Trophoblast cell (in vitro differentiated cells and primary cell): ENCODE results near the gene PACS2.
A peak's percentile ranks its signal among the peaks of the same experiment; 100 is the strongest.

Experiments
- DNase-seq, 2 donors: peaks; one replicate each; pipeline ENCODE4 v3.0.0-alpha.2; 2016
- H2AFZ ChIP-seq: 2 replicates; pipeline ENCODE4 v1.6.1; 2013; ENCODE audit warnings: low read length, moderate library complexity, mild to moderate bottlenecking; ENCODE audit not compliant: insufficient read depth, poor library complexity
- H2AK5ac ChIP-seq: 2 replicates; pipeline ENCODE4 v1.6.1; 2013; ENCODE audit warnings: mild to moderate bottlenecking, low read length
- H2BK120ac ChIP-seq: 2 replicates; pipeline ENCODE4 v1.6.1; 2013; ENCODE audit warnings: low read length, mild to moderate bottlenecking, moderate library complexity; ENCODE audit not compliant: insufficient read depth, poor library complexity
- H2BK12ac ChIP-seq: 2 replicates; pipeline ENCODE4 v1.6.1; 2013; ENCODE audit warnings: mild to moderate bottlenecking, low read length, moderate library complexity
- H2BK5ac ChIP-seq: 2 replicates; pipeline ENCODE4 v1.6.1; 2013; ENCODE audit warnings: low read length, low read depth, moderate library complexity, mild to moderate bottlenecking; ENCODE audit not compliant: poor library complexity
- H3K14ac ChIP-seq: 2 replicates; pipeline ENCODE4 v1.6.1; 2013; ENCODE audit warnings: mild to moderate bottlenecking, low read length
- H3K18ac ChIP-seq: 2 replicates; pipeline ENCODE4 v1.6.1; 2013; ENCODE audit warnings: mild to moderate bottlenecking, low read length
- H3K23ac ChIP-seq: 2 replicates; pipeline ENCODE4 v1.6.1; 2013; ENCODE audit warnings: low read length
- H3K27ac ChIP-seq: 2 replicates; pipeline ENCODE4 v1.5.1; 2013; ENCODE audit warnings: low read depth, mild to moderate bottlenecking, inconsistent platforms, low read length, moderate library complexity
- H3K27me3 ChIP-seq: 2 replicates; pipeline ENCODE4 v1.6.1; 2013; ENCODE audit warnings: inconsistent platforms, mild to moderate bottlenecking, low read length, moderate library complexity; ENCODE audit not compliant: insufficient read depth
- H3K36me3 ChIP-seq, 2 experiments: 1 replicate in 1 of 2; 2 replicates in 1 of 2; pipeline ENCODE4 v1.6.1; 2013; ENCODE audit warnings: low read length in 2 of 2, mild to moderate bottlenecking in 2 of 2, moderate library complexity in 1 of 2; ENCODE audit not compliant: insufficient read depth in 2 of 2, control insufficient read depth in 1 of 2
- H3K4ac ChIP-seq: 2 replicates; pipeline ENCODE4 v1.6.1; 2013; ENCODE audit warnings: low read depth, mild to moderate bottlenecking, low read length, moderate library complexity
- H3K4me1 ChIP-seq, 2 experiments: 1 replicate in 1 of 2; 2 replicates in 1 of 2; pipeline ENCODE4 v1.6.1; 2013; ENCODE audit warnings: low read length in 2 of 2, mild to moderate bottlenecking in 2 of 2, moderate library complexity in 1 of 2; ENCODE audit not compliant: insufficient read depth in 2 of 2, control insufficient read depth in 1 of 2
- H3K4me2 ChIP-seq: 2 replicates; pipeline ENCODE4 v1.6.1; 2013; ENCODE audit warnings: inconsistent platforms, mild to moderate bottlenecking, low read length, moderate library complexity
- H3K4me3 ChIP-seq: 2 replicates; pipeline ENCODE4 v1.5.1; 2013; ENCODE audit warnings: mild to moderate bottlenecking, low read depth, low read length, inconsistent platforms
- H3K79me1 ChIP-seq: one replicate; pipeline ENCODE4 v1.6.1; 2013; ENCODE audit warnings: low read length
- H3K79me2 ChIP-seq: 2 replicates; pipeline ENCODE4 v1.6.1; 2013; ENCODE audit warnings: low read length, mild to moderate bottlenecking; ENCODE audit not compliant: control insufficient read depth, insufficient read depth, poor library complexity
- H3K9ac ChIP-seq: 2 replicates; pipeline ENCODE4 v1.6.1; 2013; ENCODE audit warnings: mild to moderate bottlenecking, low read length
- H3K9me3 ChIP-seq: 2 replicates; pipeline ENCODE4 v1.6.1; 2013; ENCODE audit warnings: low read depth, mild to moderate bottlenecking, control low read depth, inconsistent platforms, low read length; ENCODE audit not compliant: insufficient read depth
- H4K12ac ChIP-seq: 2 replicates; pipeline ENCODE4 v1.6.1; 2013; ENCODE audit warnings: low read depth, mild to moderate bottlenecking, low read length, moderate library complexity
- H4K8ac ChIP-seq: 2 replicates; pipeline ENCODE4 v1.6.1; 2013; ENCODE audit warnings: low read depth, mild to moderate bottlenecking, low read length, moderate library complexity
- H4K91ac ChIP-seq: one replicate; pipeline ENCODE4 v1.6.1; 2013; ENCODE audit warnings: low read depth, mild to moderate bottlenecking, low read length, moderate library complexity
- WGBS: extraction: QIAGEN DNeasy Blood & Tissue Kit; methylation state at CpG from one replicate; pipeline ENCODE4 v1.1.7; 2013; ENCODE audit warnings: missing lambda C conversion rate; ENCODE audit not compliant: insufficient read length, insufficient coverage; ENCODE audit errors: extremely low coverage; 5-methylcytosine and 5-hydroxymethylcytosine counted together

PACS2 gene

DNA sequence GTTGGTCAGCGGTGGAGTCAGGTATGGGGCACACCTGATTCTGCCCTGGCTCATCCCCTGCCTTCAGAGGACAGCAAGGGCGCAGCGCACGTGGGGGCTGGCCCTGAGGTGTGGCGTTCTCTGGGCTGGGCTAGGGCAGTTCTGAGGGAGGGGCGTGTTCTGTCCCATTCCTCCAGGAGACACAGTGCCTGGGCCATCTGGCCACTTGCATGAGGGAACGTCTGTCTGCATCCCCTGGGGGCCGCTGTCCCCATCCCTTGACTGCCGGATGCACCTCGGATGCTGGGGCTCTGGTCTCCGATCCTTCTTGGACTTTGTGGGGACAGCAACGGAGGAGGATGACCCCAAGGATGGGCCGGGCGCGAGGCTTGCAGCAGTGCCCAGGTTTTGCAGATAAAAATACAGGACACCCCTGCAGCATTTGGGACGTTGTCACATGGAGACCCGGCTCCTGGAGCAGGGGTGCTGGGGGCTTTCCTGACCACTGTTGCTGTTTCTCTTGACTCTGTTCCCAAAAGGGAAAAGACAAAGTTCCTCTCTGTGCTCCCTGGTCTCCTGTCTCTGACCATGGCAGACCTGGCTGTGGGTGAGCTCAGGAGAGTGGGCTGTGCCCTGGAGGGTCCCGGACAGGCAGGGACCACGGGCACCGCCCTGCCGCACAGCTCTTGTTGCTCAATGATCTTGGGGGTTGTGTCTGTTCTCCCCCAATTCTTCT is 112.0 kb downstream of the PACS2 start:
- Histone ChIP-seq H3K9ac (no peak overlapping the region), H4K12ac (no peak overlapping the region), H3K79me1 (no peaks in the 10 kb centered on the region), H2BK120ac (no peak overlapping the region), H3K23ac (no peak overlapping the region), H4K8ac (no peak overlapping the region), H3K4ac (peak overlapping the region; percentile 66), H3K4me1 (peaks cover 5 to 9% of the 10 kb centered on the region in 2 experiments), H4K91ac (no peak overlapping the region), H3K36me3 (peaks cover 24 to 29% of the 10 kb centered on the region in 2 experiments), H2AFZ (no peak overlapping the region), H3K18ac (no peak overlapping the region), H3K9me3 (peaks cover 8% of the 10 kb centered on the region), H3K14ac (no peak overlapping the region), H3K27ac (no peak overlapping the region), H2AK5ac (no peak overlapping the region), H2BK12ac (no peak overlapping the region), H3K4me2 (no peak overlapping the region), H3K4me3 (no peak overlapping the region), H2BK5ac (no peak overlapping the region), H3K79me2 (peaks cover 9% of the 10 kb centered on the region), H3K27me3 (no peaks in the 10 kb centered on the region)
- WGBS: no CpG with 5 or more reads among the region's 21 CpGs
- no peak for DNase-seq

DNA sequence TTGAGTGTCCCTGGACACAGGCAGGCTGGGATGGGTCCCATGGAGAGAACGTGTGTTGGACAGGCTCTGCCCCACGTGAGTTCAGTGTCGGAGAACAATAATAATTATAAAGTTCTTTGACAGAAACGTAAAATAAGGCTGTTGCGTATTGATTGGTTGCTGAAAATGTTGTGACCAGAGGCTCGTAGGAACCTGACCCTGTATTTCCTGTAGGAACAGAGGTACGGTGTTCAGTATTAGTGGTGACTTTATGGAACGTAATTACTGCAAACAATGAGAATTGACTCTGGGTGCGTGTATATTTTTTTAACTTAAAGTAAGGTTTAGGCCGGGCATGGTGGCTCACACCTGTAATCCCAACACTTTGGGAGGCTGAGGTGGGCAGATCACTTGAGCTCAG is 112.9 kb downstream of the PACS2 start:
- H3K4ac ChIP-seq: no peak overlapping the region
- peaks cover 3 to 5% of the 10 kb centered on the region in 2 experiments for H3K4me1 ChIP-seq
- no peak overlapping the region for H3K9ac ChIP-seq
- no peak overlapping the region for H2AFZ ChIP-seq
- no peaks in the 10 kb centered on the region for H3K27me3 ChIP-seq
- no peak overlapping the region for H2BK120ac ChIP-seq
- H3K23ac ChIP-seq: no peak overlapping the region
- no peak overlapping the region for H3K14ac ChIP-seq
- no peak overlapping the region for H2BK5ac ChIP-seq
- H3K4me2 ChIP-seq: no peak overlapping the region
- H3K27ac ChIP-seq: no peak overlapping the region
- H4K12ac ChIP-seq: no peak overlapping the region
- H3K9me3 ChIP-seq: peaks cover 8% of the 10 kb centered on the region
- H3K18ac ChIP-seq: no peak overlapping the region
- no peak for DNase-seq
- H2AK5ac ChIP-seq: no peak overlapping the region
- peaks cover 25 to 29% of the 10 kb centered on the region in 2 experiments for H3K36me3 ChIP-seq
- H4K91ac ChIP-seq: no peak overlapping the region
- no peaks in the 10 kb centered on the region for H3K79me1 ChIP-seq
- H3K4me3 ChIP-seq: no peak overlapping the region
- H4K8ac ChIP-seq: no peak overlapping the region
- peaks cover 9% of the 10 kb centered on the region for H3K79me2 ChIP-seq
- WGBS: no CpG with 5 or more reads among the region's 10 CpGs
- H2BK12ac ChIP-seq: no peak overlapping the region

DNA sequence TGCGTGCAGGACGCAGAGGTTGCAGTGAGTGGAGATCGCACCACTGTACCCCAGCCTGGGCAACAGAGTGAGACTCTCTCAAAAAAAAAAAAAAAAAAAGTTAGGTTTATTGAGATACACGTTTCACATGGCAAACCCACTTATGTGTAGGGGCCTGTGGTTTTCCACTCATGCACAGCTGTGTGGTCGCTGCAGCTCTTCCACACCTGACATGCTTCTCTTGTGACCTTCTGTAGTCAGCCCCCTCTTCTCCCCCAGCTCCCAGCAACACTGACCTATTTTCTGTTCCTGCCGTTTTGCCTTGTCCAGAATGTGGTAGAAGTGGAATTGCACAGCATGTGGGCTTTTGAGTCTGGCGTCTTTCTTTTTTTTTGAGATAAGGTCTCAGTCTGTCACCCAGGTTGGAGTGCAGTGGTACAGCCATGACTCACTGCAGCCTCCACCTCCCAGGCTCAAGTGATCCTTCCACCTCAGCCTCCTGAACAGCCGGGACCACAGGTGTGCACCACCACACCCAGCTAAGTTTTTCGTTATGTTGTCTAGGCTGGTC is 113.5 kb downstream of the PACS2 start:
- H3K79me1 ChIP-seq: no peaks in the 10 kb centered on the region
- H3K27ac ChIP-seq: no peak overlapping the region
- peaks cover under 1 to 3% of the 10 kb centered on the region in 2 experiments for H3K4me1 ChIP-seq
- no peak overlapping the region for H3K23ac ChIP-seq
- no CpG with 5 or more reads among the region's 9 CpGs for WGBS
- H3K36me3 ChIP-seq: peaks cover 27 to 29% of the 10 kb centered on the region in 2 experiments
- no peak overlapping the region for H2AFZ ChIP-seq
- no peak overlapping the region for H4K12ac ChIP-seq
- no peak overlapping the region for H2BK12ac ChIP-seq
- H3K9ac ChIP-seq: no peak overlapping the region
- no peaks in the 10 kb centered on the region for H3K27me3 ChIP-seq
- H3K79me2 ChIP-seq: peaks cover 9% of the 10 kb centered on the region
- H4K8ac ChIP-seq: no peak overlapping the region
- no peak overlapping the region for H2AK5ac ChIP-seq
- no peak overlapping the region for H2BK120ac ChIP-seq
- peaks cover 8% of the 10 kb centered on the region for H3K9me3 ChIP-seq
- peak; percentile 23 to 62 for DNase-seq
- no peak overlapping the region for H3K4me3 ChIP-seq
- H3K18ac ChIP-seq: no peak overlapping the region
- no peak overlapping the region for H3K14ac ChIP-seq
- no peak overlapping the region for H4K91ac ChIP-seq
- no peak overlapping the region for H3K4ac ChIP-seq
- no peak overlapping the region for H3K4me2 ChIP-seq
- H2BK5ac ChIP-seq: no peak overlapping the region

DNA sequence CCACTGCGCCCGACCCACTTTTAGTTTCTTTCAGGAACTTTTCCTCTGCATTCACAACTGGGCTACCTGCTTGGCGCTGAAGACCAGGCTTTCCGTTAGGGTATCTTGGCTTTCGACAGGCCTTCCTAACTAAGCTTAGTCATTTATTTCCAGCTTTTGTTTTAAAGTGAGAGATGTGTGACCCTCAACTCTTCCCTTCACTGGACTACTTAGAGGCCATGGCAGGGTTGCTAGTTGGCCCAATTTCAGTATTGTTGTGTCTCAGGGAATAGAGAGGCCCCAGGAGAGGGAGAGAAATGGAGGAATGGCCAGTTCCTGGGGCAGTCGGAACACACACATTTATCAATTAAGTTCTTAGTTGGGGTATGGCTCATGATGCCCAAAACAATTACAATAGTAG is 115.5 kb downstream of the PACS2 start:
- Histone ChIP-seq H3K4me2 (no peak overlapping the region), H2BK120ac (no peak overlapping the region), H2BK12ac (no peak overlapping the region), H3K23ac (no peak overlapping the region), H3K14ac (no peak overlapping the region), H3K79me1 (no peaks in the 10 kb centered on the region), H3K9me3 (peaks cover 8% of the 10 kb centered on the region), H4K12ac (no peak overlapping the region), H3K4me1 (peaks cover 6 to 7% of the 10 kb centered on the region in 2 experiments), H2AK5ac (no peak overlapping the region), H3K4ac (no peak overlapping the region), H3K18ac (no peak overlapping the region), H2AFZ (no peak overlapping the region), H4K8ac (no peak overlapping the region), H3K27ac (no peak overlapping the region), H3K27me3 (no peaks in the 10 kb centered on the region), H3K36me3 (peaks cover 20 to 22% of the 10 kb centered on the region in 2 experiments), H3K9ac (no peak overlapping the region), H4K91ac (no peak overlapping the region), H2BK5ac (no peak overlapping the region), H3K4me3 (no peak overlapping the region), H3K79me2 (peaks cover 3% of the 10 kb centered on the region)
- WGBS: no CpG with 5 or more reads among the region's 6 CpGs
- DNase-seq: no peak
